H1 (cell line): ENCODE measurements around the gene PBX2. TPM values are rescaled to one million over a fixed set of nuclear protein-coding genes. Genes with fewer than 3 reads are reported as not detected.

ENCODE experiments used
- CTCF ChIA-PET: fragments of 300-600 bp; sonication (Branson Sonifier 250); formaldehyde crosslinking; loops from one replicate; lab custom pipeline; 2021; ENCODE audit not compliant: partially characterized antibody; lab: Charles Lee
- POLR2A ChIA-PET: fragments of 300-600 bp; sonication (Branson Sonifier 250); formaldehyde crosslinking; loops from one replicate; lab custom pipeline; 2021; ENCODE audit warnings: inconsistent platforms; ENCODE audit not compliant: partially characterized antibody; lab: Charles Lee
- DNase-seq, 2 experiments: peaks; one replicate each; pipeline versions ENCODE4 v3.0.0 to v3.0.0-alpha.2; 2010 to 2022; ENCODE audit warnings: low spot score in 2 of 2, low read depth in 1 of 2, mixed read lengths in 1 of 2
- FAIRE-seq: peaks from 2 replicates; lab custom pipeline; 2011; peaks lifted over from hg19 to GRCh38; lab: Jason Lieb, UNC
- H2AFZ ChIP-seq: 2 replicates; pipeline ENCODE4 v1.8.1; 2012; ENCODE audit warnings: low read length, inconsistent platforms
- H2AK5ac ChIP-seq: 2 replicates; pipeline ENCODE4 v1.6.1; 2013; ENCODE audit warnings: low read depth, low read length
- H2BK120ac ChIP-seq: replicated peaks from 2 replicates; pipeline ENCODE3; 2013; ENCODE audit warnings: low read depth, low read length, inconsistent platforms
- H2BK12ac ChIP-seq: 2 replicates; pipeline ENCODE4 v1.6.1; 2013; ENCODE audit warnings: low read depth, low read length
- H2BK15ac ChIP-seq: 2 replicates; pipeline ENCODE4 v1.6.1; 2013; ENCODE audit warnings: low read length
- H2BK20ac ChIP-seq: 2 replicates; pipeline ENCODE4 v1.6.1; 2013; ENCODE audit warnings: low read length
- H2BK5ac ChIP-seq: 2 replicates; pipeline ENCODE4 v1.6.1; 2013; ENCODE audit warnings: low read depth, low read length
- H3K14ac ChIP-seq: 2 replicates; pipeline ENCODE4 v1.6.1; 2013; ENCODE audit warnings: inconsistent platforms; ENCODE audit not compliant: insufficient read length
- H3K18ac ChIP-seq: 2 replicates; pipeline ENCODE4 v1.6.1; 2013; ENCODE audit warnings: low read length; ENCODE audit errors: extremely low read depth
- H3K23ac ChIP-seq: 2 replicates; pipeline ENCODE4 v1.6.1; 2013; ENCODE audit warnings: inconsistent platforms; ENCODE audit not compliant: insufficient read length
- H3K23me2 ChIP-seq: 2 replicates; pipeline ENCODE4 v1.6.1; 2013; ENCODE audit warnings: low read depth, low read length
- H3K27ac ChIP-seq: 2 replicates; pipeline ENCODE4 v1.6.1; 2011; ENCODE audit warnings: low read depth, low read length, inconsistent platforms
- H3K27me3 ChIP-seq, 4 experiments: replicated peaks in 1 of 4; 1 replicate in 1 of 4; 2 replicates in 3 of 4; pipeline versions ENCODE4 v1.6.1 to v1.8.1; 2011 to 2013; ENCODE audit warnings: low read length in 3 of 4, mild to moderate bottlenecking in 3 of 4, inconsistent platforms in 2 of 4, mixed read lengths in 2 of 4, moderate library complexity in 1 of 4; ENCODE audit not compliant: control insufficient read depth in 3 of 4, insufficient read depth in 3 of 4; ENCODE audit errors: extremely low read depth in 1 of 4
- H3K36me3 ChIP-seq, 4 experiments: 2 replicates each; pipeline versions ENCODE4 v1.6.1 to v1.8.1; 2011 to 2013; ENCODE audit warnings: mild to moderate bottlenecking in 4 of 4, low read length in 3 of 4, moderate library complexity in 2 of 4, control low read depth in 1 of 4, inconsistent platforms in 1 of 4; ENCODE audit not compliant: insufficient read depth in 4 of 4, control insufficient read depth in 2 of 4
- H3K4ac ChIP-seq: replicated peaks from 2 replicates; pipeline ENCODE3; 2013; ENCODE audit warnings: low read length, low read depth, mixed read lengths, inconsistent platforms; ENCODE audit not compliant: insufficient read length
- H3K4me1 ChIP-seq, 4 experiments: replicated peaks in 1 of 4; 1 replicate in 1 of 4; 2 replicates in 3 of 4; pipeline versions ENCODE4 v1.6.1 to v1.8.1; 2011 to 2013; ENCODE audit warnings: low read length in 3 of 4, inconsistent platforms in 2 of 4, mixed read lengths in 1 of 4; ENCODE audit not compliant: insufficient read depth in 4 of 4, control insufficient read depth in 3 of 4
- H3K4me2 ChIP-seq, 2 experiments: 2 replicates each; pipeline versions ENCODE4 v1.6.1 to v1.8.1; 2011 to 2013; ENCODE audit warnings: low read depth in 2 of 2, low read length in 2 of 2, control low read depth in 1 of 2, inconsistent platforms in 1 of 2, mild to moderate bottlenecking in 1 of 2; ENCODE audit not compliant: insufficient read depth in 1 of 2
- H3K4me3 ChIP-seq, 4 experiments: fragments of 200-600, 300-600 bp in 1 of 4; sonication (generic), shearing (Covaris generic), sonication (Bioruptor Twin) in 1 of 4; 2 replicates each; pipeline versions ENCODE4 v1.5.1 to v1.8.1; 2011 to 2016; ENCODE audit warnings: low read length in 4 of 4, low read depth in 3 of 4, control low read depth in 2 of 4, inconsistent platforms in 2 of 4, mild to moderate bottlenecking in 2 of 4, mixed read lengths in 1 of 4, moderate library complexity in 1 of 4; ENCODE audit not compliant: insufficient read depth in 2 of 4; ENCODE audit errors: extremely low read depth in 1 of 4
- H3K56ac ChIP-seq: replicated peaks from 2 replicates; pipeline ENCODE3; 2013; ENCODE audit warnings: low read depth, mild to moderate bottlenecking, mixed read lengths, low read length, inconsistent platforms; ENCODE audit not compliant: insufficient read length
- H3K79me1 ChIP-seq: 2 replicates; pipeline ENCODE4 v1.6.1; 2013; ENCODE audit warnings: low read depth, low read length, control low read depth
- H3K79me2 ChIP-seq, 2 experiments: 2 replicates each; pipeline versions ENCODE4 v1.6.1 to v1.8.1; 2012 to 2013; ENCODE audit warnings: low read length in 2 of 2, mild to moderate bottlenecking in 2 of 2, inconsistent platforms in 1 of 2; ENCODE audit not compliant: insufficient read depth in 2 of 2, control insufficient read depth in 1 of 2
- H3K9ac ChIP-seq, 4 experiments: replicated peaks in 1 of 4; 1 replicate in 1 of 4; 2 replicates in 3 of 4; pipeline versions ENCODE4 v1.6.1 to v1.8.1; 2011 to 2013; ENCODE audit warnings: low read depth in 3 of 4, low read length in 3 of 4, control low read depth in 2 of 4, mild to moderate bottlenecking in 2 of 4, moderate library complexity in 2 of 4, inconsistent platforms in 1 of 4; ENCODE audit errors: extremely low read depth in 1 of 4
- H3K9me3 ChIP-seq, 2 experiments: 2 replicates each; pipeline versions ENCODE4 v1.6.1 to v1.8.1; 2012 to 2013; ENCODE audit warnings: mild to moderate bottlenecking in 2 of 2, moderate library complexity in 2 of 2, control low read depth in 1 of 2, inconsistent platforms in 1 of 2, low read depth in 1 of 2, low read length in 1 of 2, mixed read lengths in 1 of 2; ENCODE audit not compliant: insufficient read depth in 2 of 2
- H4K20me1 ChIP-seq, 2 experiments: replicated peaks in 1 of 2; 2 replicates each; pipeline versions ENCODE3 to v1.8.1; 2011 to 2013; ENCODE audit warnings: inconsistent platforms in 2 of 2, low read length in 2 of 2, mild to moderate bottlenecking in 1 of 2; ENCODE audit not compliant: insufficient read depth in 2 of 2, control insufficient read depth in 1 of 2
- H4K5ac ChIP-seq: 2 replicates; pipeline ENCODE4 v1.6.1; 2013; ENCODE audit warnings: low read length, low read depth, mixed read lengths, inconsistent platforms; ENCODE audit not compliant: insufficient read length
- H4K8ac ChIP-seq: 2 replicates; pipeline ENCODE4 v1.8.0; 2013; ENCODE audit warnings: mild to moderate bottlenecking, moderate library complexity, low read length, inconsistent platforms; ENCODE audit not compliant: insufficient read depth; ENCODE audit errors: extremely low read depth
- H4K91ac ChIP-seq: replicated peaks from 2 replicates; pipeline ENCODE3; 2013; ENCODE audit warnings: low read length, mixed read lengths, inconsistent platforms; ENCODE audit not compliant: insufficient read length
- ASH2L ChIP-seq: fragments of 200-600, 300-600 bp; sonication (generic); IDR thresholded peaks from one replicate; pipeline ENCODE4 v1.7.1; 2017; ENCODE audit warnings: low read length
- CEBPB ChIP-seq: IDR thresholded peaks from 2 replicates; pipeline ENCODE4 v1.6.1; 2012; ENCODE audit warnings: low read depth, low read length
- CTBP2 ChIP-seq: IDR thresholded peaks from 2 replicates; pipeline ENCODE4 v1.7.0; 2011; ENCODE audit warnings: borderline replicate concordance, mild to moderate bottlenecking, moderate library complexity, mixed read lengths, low read length; ENCODE audit not compliant: insufficient read depth, insufficient read length
- EP300 ChIP-seq, 2 experiments: IDR thresholded peaks; 1 replicate in 1 of 2; 2 replicates in 1 of 2; pipeline ENCODE4 v1.6.1; 2011 to 2012; ENCODE audit warnings: low read depth in 2 of 2, low read length in 2 of 2, mild to moderate bottlenecking in 2 of 2, borderline replicate concordance in 1 of 2, inconsistent platforms in 1 of 2, moderate library complexity in 1 of 2
- GABPA ChIP-seq: IDR thresholded peaks from 2 replicates; pipeline ENCODE4 v1.6.1; 2011; ENCODE audit warnings: mild to moderate bottlenecking, low read length, moderate library complexity, borderline replicate concordance; ENCODE audit not compliant: insufficient read depth
- POU5F1 ChIP-seq: IDR thresholded peaks from 2 replicates; pipeline ENCODE4 v1.6.1; 2011; ENCODE audit warnings: low read depth, mild to moderate bottlenecking, low read length, moderate library complexity
- SAP30 ChIP-seq: fragments of 300-600 bp; sonication (generic); IDR thresholded peaks from 2 replicates; pipeline ENCODE4 v1.7.1; 2012; ENCODE audit warnings: low read length, moderate library complexity, mild to moderate bottlenecking, inconsistent platforms; ENCODE audit not compliant: insufficient read depth, insufficient replicate concordance
- SIRT6 ChIP-seq: IDR thresholded peaks from one replicate; pipeline ENCODE4 v1.7.1; 2012; ENCODE audit warnings: low read length, inconsistent platforms
- SRF ChIP-seq: IDR thresholded peaks from 2 replicates; pipeline ENCODE4 v1.6.1; 2011; ENCODE audit warnings: mild to moderate bottlenecking, low read depth, low read length, moderate library complexity
- WGBS, 2 experiments: shearing (Covaris generic) in 1 of 2; methylation state at CpG; one replicate each; pipeline versions ENCODE4 v1.1.6 to v1.1.7; 2013 to 2015; ENCODE audit warnings: low lambda C conversion rate in 2 of 2, mixed read lengths in 2 of 2, inconsistent platforms in 1 of 2, low coverage in 1 of 2, missing lambda C conversion rate in 1 of 2; ENCODE audit not compliant: insufficient replicate concordance in 2 of 2, insufficient coverage in 1 of 2, insufficient read length in 1 of 2; ENCODE audit errors: extremely low coverage in 1 of 2, missing lambda C conversion rate in 1 of 2; 5-methylcytosine and 5-hydroxymethylcytosine counted together
- polyA plus RNA-seq, 7 experiments: library from polyadenylated mRNA; depleted of rRNA in 3 of 7; stranded (reverse) in 5 of 7; unstranded in 2 of 7; fragments of >200 nt in 5 of 7; fragments of 200-250 nt in 2 of 7; gene quantifications; 1 replicate in 5 of 7; 2 replicates in 1 of 7; 4 replicates in 1 of 7; pipeline versions ENCODE4 v1.2.1 to v1.2.3, GENCODE V29; 2011 to 2013; ENCODE audit warnings: missing spikeins in 2 of 7, mixed read lengths in 2 of 7
- total RNA-seq: library from RNA; stranded (reverse); fragmentation: NEBNext Ultra II Directional; extraction: Animal tissue kit (Norgen Biotek cat#: 25700); gene quantifications from 2 replicates; pipeline ENCODE4 v1.2.1, GENCODE V29; 2021
- TF ChIP-seq, protein P1 (sequence below): IDR thresholded peaks from 2 replicates; pipeline ENCODE4 v1.6.1; 2011; ENCODE audit warnings: low read length, improper control_type of control experiment

The PBX2 gene
- total and polyA plus RNA-seq, 2 of the 8 experiments (the other 6 are each of a cell fraction or from before 2014, with no cell fraction given): 102 to 130 TPM

- CTCF ChIA-PET: interaction anchor here (0.6 to 1.3 kb wide), 13 partner anchors 9 to 106 kb away, joined by 3 to 16 read pairs (median 4); partner anchors contain the start of genes ATF6B, EGFL8 and FKBPL
- Histone ChIP-seq H4K8ac (peak overlapping the region; percentile 84; the same call in 1 of the 2 replicates), H2BK5ac (peak overlapping the region; percentile 87; the same call in 1 of the 2 replicates), H3K14ac (no peak overlapping the region), H3K56ac (no peak overlapping the region), H3K18ac (peak overlapping the region; percentile 60; the same call in 1 of the 2 replicates), H4K20me1 (no peaks in the 10 kb centered on the region), H3K36me3 (peaks cover 4 to 14% (median 10%) of the 10 kb centered on the region in 4 experiments; a peak in 6 of 8 replicates), H3K9me3 (no peaks in the 10 kb centered on the region), H2BK15ac (no peak overlapping the region), H3K23me2 (peaks cover 25% of the 10 kb centered on the region), H2BK120ac (no peak overlapping the region), H4K5ac (no peak overlapping the region), H3K23ac (no peak overlapping the region), H4K91ac (no peak overlapping the region), H2BK12ac (0 out of 2 replicates have a peak overlapping the region, but pooled peaks have one; percentile 39), H3K27me3 (peaks cover 4 to 32% (median 30%) of the 10 kb centered on the region in 4 experiments), H3K79me1 (0 out of 2 replicates have a peak, but pooled peaks cover 3% of the 10 kb centered on the region), H2AFZ (no peak overlapping the region), H3K4me2 (peak overlapping the region; percentile 92 to 94), H2AK5ac (no peak overlapping the region), H3K4me3 (peak overlapping the region; percentile 77 to 98 (median 92)), H3K9ac (peak overlapping the region in 2 of 4 experiments; percentile 80; a peak in 4 of 7 replicates), H2BK20ac (no peak overlapping the region), H3K4me1 (peaks cover 7 to 27% (median 14%) of the 10 kb centered on the region in 4 experiments), H3K79me2 (peaks cover 0 to 5% of the 10 kb centered on the region in 2 experiments; a peak in 1 of 4 replicates), H3K27ac (peak overlapping the region; percentile 70; the same call in 1 of the 2 replicates), H3K4ac (no peak overlapping the region)
- POLR2A ChIA-PET: interaction anchor here (0.8 to 1.2 kb wide), 10 partner anchors 8 to 105 kb away, joined by 3 to 7 read pairs (median 3); partner anchors contain the start of genes AGPAT1, EGFL8 and PBX2
- FAIRE-seq (no peak), DNase-seq (peak in 1 of 2 experiments; percentile 71)
- 15% methylated on average over 32 of the region's 34 CpGs; no CpG with 5 or more reads in 1 of the 2 experiments for WGBS, 2 experiments
- TF ChIP-seq ASH2L: no peak
- TF ChIP-seq SIRT6: no peak
- TF ChIP-seq EP300 (IDR thresholded peaks at IDR 0.05; ENCODE audit: borderline replicate concordance in 1 of 2, low read depth in 2 of 2, low read length in 2 of 2): no peak
- TF ChIP-seq CEBPB: no peak
- no peak for TF ChIP-seq GABPA
- TF ChIP-seq SAP30: no peak
- TF ChIP-seq, protein P1, sequence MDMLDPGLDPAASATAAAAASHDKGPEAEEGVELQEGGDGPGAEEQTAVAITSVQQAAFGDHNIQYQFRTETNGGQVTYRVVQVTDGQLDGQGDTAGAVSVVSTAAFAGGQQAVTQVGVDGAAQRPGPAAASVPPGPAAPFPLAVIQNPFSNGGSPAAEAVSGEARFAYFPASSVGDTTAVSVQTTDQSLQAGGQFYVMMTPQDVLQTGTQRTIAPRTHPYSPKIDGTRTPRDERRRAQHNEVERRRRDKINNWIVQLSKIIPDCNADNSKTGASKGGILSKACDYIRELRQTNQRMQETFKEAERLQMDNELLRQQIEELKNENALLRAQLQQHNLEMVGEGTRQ: no peak
- no peak for TF ChIP-seq SRF
- TF ChIP-seq CTBP2: no peak
- TF ChIP-seq POU5F1: no peak
Measured at GRCh38 chr6:32154514-32155161, 35.4 kb downstream of the PBX2 start.
